ENCODE measurements around the gene STARD4.

DNA sequence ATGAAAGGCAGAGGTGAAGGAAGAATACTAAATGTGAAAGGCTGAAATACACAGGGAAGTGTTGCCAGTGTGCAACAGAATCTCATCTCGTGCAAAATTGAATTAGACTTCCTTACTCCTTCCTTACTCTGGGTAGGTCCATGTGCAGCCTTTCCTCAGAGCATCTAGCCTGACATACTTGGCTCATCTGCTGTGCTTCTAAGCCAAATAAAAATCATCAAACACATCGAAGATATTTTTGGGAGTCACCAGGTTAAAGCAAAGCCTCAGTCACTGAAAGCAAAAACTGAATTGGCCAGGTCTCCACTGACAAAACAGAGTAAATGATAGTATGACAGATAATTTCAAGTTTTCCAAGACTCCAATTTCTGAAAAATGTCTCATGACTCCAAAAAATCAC, 19.3 kb downstream of the STARD4 start:
- TF ChIP-seq POLR2A (IDR thresholded peaks at IDR 0.05) = no peak
- TF ChIP-seq, protein P1, sequence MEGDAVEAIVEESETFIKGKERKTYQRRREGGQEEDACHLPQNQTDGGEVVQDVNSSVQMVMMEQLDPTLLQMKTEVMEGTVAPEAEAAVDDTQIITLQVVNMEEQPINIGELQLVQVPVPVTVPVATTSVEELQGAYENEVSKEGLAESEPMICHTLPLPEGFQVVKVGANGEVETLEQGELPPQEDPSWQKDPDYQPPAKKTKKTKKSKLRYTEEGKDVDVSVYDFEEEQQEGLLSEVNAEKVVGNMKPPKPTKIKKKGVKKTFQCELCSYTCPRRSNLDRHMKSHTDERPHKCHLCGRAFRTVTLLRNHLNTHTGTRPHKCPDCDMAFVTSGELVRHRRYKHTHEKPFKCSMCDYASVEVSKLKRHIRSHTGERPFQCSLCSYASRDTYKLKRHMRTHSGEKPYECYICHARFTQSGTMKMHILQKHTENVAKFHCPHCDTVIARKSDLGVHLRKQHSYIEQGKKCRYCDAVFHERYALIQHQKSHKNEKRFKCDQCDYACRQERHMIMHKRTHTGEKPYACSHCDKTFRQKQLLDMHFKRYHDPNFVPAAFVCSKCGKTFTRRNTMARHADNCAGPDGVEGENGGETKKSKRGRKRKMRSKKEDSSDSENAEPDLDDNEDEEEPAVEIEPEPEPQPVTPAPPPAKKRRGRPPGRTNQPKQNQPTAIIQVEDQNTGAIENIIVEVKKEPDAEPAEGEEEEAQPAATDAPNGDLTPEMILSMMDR (IDR thresholded peaks at IDR 0.05) = no peak

Measured in lower leg skin (tissue), 3 donors.